ENCODE results near the gene LIG3.

DNA sequence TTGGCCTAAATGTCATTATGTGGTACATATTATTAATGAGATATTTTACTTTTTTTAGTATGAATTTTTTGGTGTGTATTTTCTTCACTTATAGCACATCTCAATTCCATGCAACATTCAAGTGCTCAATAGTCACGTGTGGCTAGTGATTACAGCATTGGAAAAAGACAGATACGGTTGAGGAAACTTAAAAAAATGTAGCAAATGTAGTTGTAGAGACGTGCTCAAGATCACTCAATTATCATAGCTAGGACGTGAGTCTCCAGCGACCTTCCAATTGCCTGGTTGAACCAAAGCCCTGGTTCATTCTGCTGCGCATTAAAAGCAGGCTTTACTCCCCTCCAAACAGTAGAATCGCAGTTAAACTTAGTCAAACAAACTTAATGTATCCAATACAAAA is 1.2 kb upstream of the LIG3 start:
- TF ChIP-seq, protein P1, sequence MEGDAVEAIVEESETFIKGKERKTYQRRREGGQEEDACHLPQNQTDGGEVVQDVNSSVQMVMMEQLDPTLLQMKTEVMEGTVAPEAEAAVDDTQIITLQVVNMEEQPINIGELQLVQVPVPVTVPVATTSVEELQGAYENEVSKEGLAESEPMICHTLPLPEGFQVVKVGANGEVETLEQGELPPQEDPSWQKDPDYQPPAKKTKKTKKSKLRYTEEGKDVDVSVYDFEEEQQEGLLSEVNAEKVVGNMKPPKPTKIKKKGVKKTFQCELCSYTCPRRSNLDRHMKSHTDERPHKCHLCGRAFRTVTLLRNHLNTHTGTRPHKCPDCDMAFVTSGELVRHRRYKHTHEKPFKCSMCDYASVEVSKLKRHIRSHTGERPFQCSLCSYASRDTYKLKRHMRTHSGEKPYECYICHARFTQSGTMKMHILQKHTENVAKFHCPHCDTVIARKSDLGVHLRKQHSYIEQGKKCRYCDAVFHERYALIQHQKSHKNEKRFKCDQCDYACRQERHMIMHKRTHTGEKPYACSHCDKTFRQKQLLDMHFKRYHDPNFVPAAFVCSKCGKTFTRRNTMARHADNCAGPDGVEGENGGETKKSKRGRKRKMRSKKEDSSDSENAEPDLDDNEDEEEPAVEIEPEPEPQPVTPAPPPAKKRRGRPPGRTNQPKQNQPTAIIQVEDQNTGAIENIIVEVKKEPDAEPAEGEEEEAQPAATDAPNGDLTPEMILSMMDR (conservative IDR thresholded peaks at IDR 0.05) = no peak
- no peak for TF ChIP-seq EZH2 (IDR thresholded peaks at IDR 0.05; ENCODE audit: low read depth)
